ENCODE results near the gene CHST6.
"Not testable (repeated sequence)": the region's sequence is repeated elsewhere in the genome, so short reads cannot be mapped to it uniquely, and the experiment has no call there.

GRCh38 chr16:75501820-75502219 lies 6.6 kb upstream of the CHST6 start:
- not testable (repeated sequence) for TF ChIP-seq EZH2 (IDR thresholded peaks at IDR 0.05); POLR2AphosphoS5 (IDR thresholded peaks at IDR 0.05; ENCODE audit: borderline replicate concordance, low read depth, low read length)
